HG02852 (cell line): ENCODE results near the gene DCLK2.
A peak's percentile ranks its signal among the peaks of the same experiment; 100 is the strongest.
"Not testable (repeated sequence)": the region's sequence is repeated elsewhere in the genome, so short reads cannot be mapped to it uniquely, and the experiment has no call there.

Experiments used
- ATAC-seq: cut with Tn5 transposase; IDR thresholded peaks from one replicate; pipeline ENCODE4 v1.9.1; 2021; ENCODE audit warnings: mild to moderate bottlenecking, moderate library complexity; ENCODE audit not compliant: unreplicated experiment

The DCLK2 gene

GRCh38 chr4:150197256-150197655, 119.0 kb downstream of the DCLK2 start:
- ATAC-seq: not testable (repeated sequence)

- no peak for ATAC-seq
Measured at GRCh38 chr4:150199056-150199455, 120.8 kb downstream of the DCLK2 start.

- no peak for ATAC-seq
Measured at GRCh38 chr4:150205016-150205415, 126.8 kb downstream of the DCLK2 start.

- ATAC-seq: no peak
Measured at GRCh38 chr4:150206265-150206664, 128.0 kb downstream of the DCLK2 start.

- ATAC-seq: no peak
Measured at GRCh38 chr4:150206954-150207353, 128.7 kb downstream of the DCLK2 start.

- ATAC-seq: no peak
Measured at GRCh38 chr4:150207871-150208270, 129.6 kb downstream of the DCLK2 start.

GRCh38 chr4:150209140-150209829, 131.0 kb downstream of the DCLK2 start:
- peak; percentile 45 for ATAC-seq

- no peak for ATAC-seq
Measured at GRCh38 chr4:150211016-150211415, 132.8 kb downstream of the DCLK2 start.

GRCh38 chr4:150211799-150212445, 133.7 kb downstream of the DCLK2 start:
- no peak for ATAC-seq

GRCh38 chr4:150212485-150212884, 134.2 kb downstream of the DCLK2 start:
- no peak for ATAC-seq

GRCh38 chr4:150212927-150213326, 134.7 kb downstream of the DCLK2 start:
- ATAC-seq: peak; percentile 49

- no peak for ATAC-seq
Measured at GRCh38 chr4:150215601-150216000, 137.4 kb downstream of the DCLK2 start.

- ATAC-seq: no peak
Measured at GRCh38 chr4:150216726-150217125, 138.5 kb downstream of the DCLK2 start.

- no peak for ATAC-seq
Measured at GRCh38 chr4:150217192-150217591, 138.9 kb downstream of the DCLK2 start.

- ATAC-seq: no peak
Measured at GRCh38 chr4:150217808-150218207, 139.6 kb downstream of the DCLK2 start.

- ATAC-seq: no peak
Measured at GRCh38 chr4:150218447-150218846, 140.2 kb downstream of the DCLK2 start.

- no peak for ATAC-seq
Measured at GRCh38 chr4:150219841-150220240, 141.6 kb downstream of the DCLK2 start.

- no peak for ATAC-seq
Measured at GRCh38 chr4:150224896-150225591, 146.8 kb downstream of the DCLK2 start.

GRCh38 chr4:150229520-150229919, 151.3 kb downstream of the DCLK2 start:
- ATAC-seq: no peak

GRCh38 chr4:150230561-150230960, 152.3 kb downstream of the DCLK2 start:
- no peak for ATAC-seq

GRCh38 chr4:150231107-150231770, 153.0 kb downstream of the DCLK2 start:
- ATAC-seq: no peak
